ENCODE data around the gene HS3ST5.

Gene HS3ST5

GRCh38 chr6:114249522-114249921 is 93.3 kb downstream of the HS3ST5 start:
- DNase-seq (ENCODE audit: low read depth): no peak
- TF ChIP-seq CTCF (IDR thresholded peaks at IDR 0.05; ENCODE audit: control insufficient read depth, insufficient read depth, low read depth, low read length, missing control alignments): no peak
- no peak overlapping the region for H3K4me3 ChIP-seq (ENCODE audit: control insufficient read depth, low read depth, low read length)

GRCh38 chr6:114247101-114247500 is 95.7 kb downstream of the HS3ST5 start:
- no peak overlapping the region for H3K4me3 ChIP-seq (ENCODE audit: control insufficient read depth, low read depth, low read length)
- DNase-seq (ENCODE audit: low read depth): no peak
- no peak for TF ChIP-seq CTCF (IDR thresholded peaks at IDR 0.05; ENCODE audit: control insufficient read depth, insufficient read depth, low read depth, low read length, missing control alignments)

- no peak for DNase-seq (ENCODE audit: low read depth)
- no peak for TF ChIP-seq CTCF (IDR thresholded peaks at IDR 0.05; ENCODE audit: control insufficient read depth, insufficient read depth, low read depth, low read length, missing control alignments)
- H3K4me3 ChIP-seq (ENCODE audit: control insufficient read depth, low read depth, low read length): no peak overlapping the region
Observed at GRCh38 chr6:114240796-114241195, 102.0 kb downstream of the HS3ST5 start.

GRCh38 chr6:114228675-114229074 is 114.1 kb downstream of the HS3ST5 start:
- TF ChIP-seq CTCF (IDR thresholded peaks at IDR 0.05; ENCODE audit: control insufficient read depth, insufficient read depth, low read depth, low read length, missing control alignments): no peak
- no peak overlapping the region for H3K4me3 ChIP-seq (ENCODE audit: control insufficient read depth, low read depth, low read length)
- DNase-seq (ENCODE audit: low read depth): no peak

GRCh38 chr6:114227944-114228468 is 114.8 kb downstream of the HS3ST5 start:
- H3K4me3 ChIP-seq (ENCODE audit: control insufficient read depth, low read depth, low read length): no peak overlapping the region
- no peak for TF ChIP-seq CTCF (IDR thresholded peaks at IDR 0.05; ENCODE audit: control insufficient read depth, insufficient read depth, low read depth, low read length, missing control alignments)
- DNase-seq (ENCODE audit: low read depth): no peak

GRCh38 chr6:114220241-114220640 is 122.6 kb downstream of the HS3ST5 start:
- no peak overlapping the region for H3K4me3 ChIP-seq (ENCODE audit: control insufficient read depth, low read depth, low read length)
- no peak for DNase-seq (ENCODE audit: low read depth)
- no peak for TF ChIP-seq CTCF (IDR thresholded peaks at IDR 0.05; ENCODE audit: control insufficient read depth, insufficient read depth, low read depth, low read length, missing control alignments)

Measured in AG09309 (cell line).